ELF-1 (cell line): ENCODE results near the gene RAB44.
A peak's percentile ranks its signal among the peaks of the same experiment; 100 is the strongest.
"Not testable (repeated sequence)": the region's sequence is repeated elsewhere in the genome, so short reads cannot be mapped to it uniquely, and the experiment has no call there.

ENCODE experiments used
- DNase-seq: peaks from one replicate; pipeline ENCODE4 v3.0.0-alpha.2; 2016; ENCODE audit warnings: low read depth, low spot score

RAB44 gene

DNA sequence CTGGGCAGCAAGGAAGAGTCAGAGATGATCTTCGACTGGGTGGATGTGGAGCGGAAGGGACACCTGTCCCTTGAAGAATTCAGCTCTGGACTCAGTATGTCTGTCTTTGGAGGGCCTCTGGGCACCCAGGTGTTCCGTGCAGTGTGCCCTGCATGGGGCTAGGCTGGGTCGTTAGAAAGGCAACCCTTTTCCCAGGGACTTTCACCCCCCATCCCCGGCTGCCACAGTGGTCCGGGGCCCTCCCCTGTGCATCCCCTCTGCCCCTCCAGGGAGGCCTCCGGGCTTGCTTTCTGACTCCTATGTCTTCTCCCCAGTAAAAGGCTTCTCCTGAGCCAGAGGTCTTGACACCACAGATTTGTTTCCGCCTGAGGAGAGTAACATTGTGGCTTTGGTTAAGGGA is 16.2 kb downstream of the RAB44 start:
- DNase-seq, result no peak

GRCh38 chr6:36714511-36714910 is 16.9 kb downstream of the RAB44 start:
- DNase-seq, result no peak

DNA sequence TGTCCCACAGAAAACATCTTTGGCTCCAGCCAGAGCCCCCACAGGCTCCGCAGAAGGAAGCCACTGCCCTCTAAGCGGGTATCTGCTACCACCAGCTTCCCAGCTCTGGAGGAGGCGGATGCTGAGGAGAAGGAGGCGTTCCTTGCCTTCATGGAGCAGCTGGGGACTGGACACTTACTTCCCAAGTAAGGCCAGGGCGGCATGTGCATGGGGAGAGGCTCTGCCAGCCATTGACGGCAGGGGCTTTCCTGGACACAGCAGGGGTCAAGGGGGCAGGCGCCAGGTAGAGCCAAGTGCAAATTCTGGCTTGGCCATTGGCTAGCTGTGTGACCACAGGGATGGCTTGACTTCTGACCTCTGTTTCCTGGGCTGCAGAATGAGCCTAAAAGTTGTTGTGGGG is 17.8 kb downstream of the RAB44 start:
- DNase-seq, result no peak

GRCh38 chr6:36716476-36717093 is 19.0 kb downstream of the RAB44 start:
- no peak for DNase-seq

GRCh38 chr6:36717231-36717825 is 19.7 kb downstream of the RAB44 start:
- DNase-seq, result no peak

DNA sequence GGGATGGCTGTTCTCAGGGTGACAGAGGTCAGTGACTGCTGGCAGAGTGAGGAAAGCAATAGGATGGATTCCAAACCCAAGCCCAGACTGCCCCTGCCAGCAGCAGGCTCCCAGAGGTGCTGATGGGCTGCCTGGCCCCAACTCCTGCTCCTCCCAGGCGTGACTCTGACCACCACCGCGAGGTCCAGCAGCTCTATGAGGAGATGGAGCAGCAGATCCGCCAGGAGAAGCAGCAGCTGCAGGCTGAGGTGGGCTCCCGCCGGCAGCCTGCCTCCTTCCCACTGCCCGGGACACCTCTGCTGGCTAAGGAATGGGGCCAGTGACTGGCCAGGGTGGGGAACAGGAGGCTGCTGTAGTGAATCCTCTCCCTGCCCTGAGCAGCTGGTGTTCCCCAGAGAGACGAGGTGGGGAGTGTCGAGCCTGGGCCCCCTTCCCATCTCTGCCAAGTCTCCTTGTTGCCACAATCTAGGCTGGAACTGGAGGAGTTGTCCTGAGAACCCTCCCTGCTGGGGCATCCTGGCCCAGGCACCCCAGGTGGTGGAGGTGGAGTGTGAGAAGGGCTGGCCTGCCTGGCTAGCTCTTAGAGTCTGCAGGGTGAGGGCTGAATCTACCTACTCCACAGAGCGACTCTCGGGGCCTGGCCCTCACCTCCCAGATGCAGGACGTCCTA is 20.4 kb downstream of the RAB44 start:
- no peak for DNase-seq

DNA sequence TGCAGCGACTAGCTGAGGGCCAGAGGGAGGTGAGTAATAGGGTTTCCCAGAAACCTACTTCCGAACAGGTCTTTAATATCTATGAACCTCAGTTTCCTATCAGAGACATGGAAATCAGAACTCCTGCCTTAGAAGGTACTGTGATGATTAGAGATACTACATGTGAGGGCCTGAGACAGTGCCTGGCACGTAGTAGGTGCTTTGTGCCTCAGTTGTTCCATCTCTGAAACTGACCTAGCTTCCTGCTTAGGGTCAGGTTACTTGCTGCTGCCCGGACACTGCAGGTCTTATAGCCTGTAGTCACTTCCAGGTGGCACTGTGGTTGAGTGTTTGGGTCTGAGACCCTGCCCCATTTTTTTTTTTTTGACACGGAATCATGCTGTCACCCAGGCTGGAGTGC is 20.9 kb downstream of the RAB44 start:
- no peak for DNase-seq

- DNase-seq, result no peak
Observed at GRCh38 chr6:36719126-36719525, 21.5 kb downstream of the RAB44 start.

GRCh38 chr6:36720251-36721141 is 22.9 kb downstream of the RAB44 start:
- DNase-seq, result no peak

- DNase-seq, result no peak
Observed at GRCh38 chr6:36721369-36722140, 23.9 kb downstream of the RAB44 start.

GRCh38 chr6:36722365-36722764 is 24.7 kb downstream of the RAB44 start:
- DNase-seq, result no peak

- no peak for DNase-seq
Observed at GRCh38 chr6:36722879-36723278, 25.3 kb downstream of the RAB44 start.

- not testable (repeated sequence) for DNase-seq
Observed at GRCh38 chr6:36723992-36724391, 26.4 kb downstream of the RAB44 start.

- DNase-seq, result peak; percentile 67
Observed at GRCh38 chr6:36724514-36725390, 27.1 kb downstream of the RAB44 start.

- no peak for DNase-seq
Observed at GRCh38 chr6:36725581-36725980, 28.0 kb downstream of the RAB44 start.

- no peak for DNase-seq
Observed at GRCh38 chr6:36727505-36728021, 29.9 kb downstream of the RAB44 start.

- DNase-seq, result no peak
Observed at GRCh38 chr6:36728289-36729160, 30.9 kb downstream of the RAB44 start.

GRCh38 chr6:36729161-36729524 is 31.5 kb downstream of the RAB44 start:
- DNase-seq, result no peak
